Measurements from ENCODE around the gene PALM3. TPM values are rescaled to one million over a fixed set of nuclear protein-coding genes. Genes with fewer than 3 reads are reported as not detected.

PALM3 gene
- total and polyA plus RNA-seq, 10 of the 15 experiments (the other 5 are each of a cell fraction or from before 2014, with no cell fraction given), result 0.07 TPM; not detected in 9

- TF ChIP-seq IRF4 (IDR thresholded peaks at IDR 0.05; ENCODE audit: low read depth, low read length) (no peak), JUND (IDR thresholded peaks at IDR 0.05; ENCODE audit: low read depth, low read length) (no peak), NKRF (conservative IDR thresholded peaks at IDR 0.05) (peak; percentile 76), HSF1 (IDR thresholded peaks at IDR 0.05; ENCODE audit: low read depth, low read length) (no peak), RAD21 (IDR thresholded peaks at IDR 0.05; ENCODE audit: insufficient read depth, low read depth, low read length) (no peak), TBL1XR1 (IDR thresholded peaks at IDR 0.05; ENCODE audit: low read depth, low read length) (no peak), ASH2L (IDR thresholded peaks at IDR 0.05; ENCODE audit: borderline replicate concordance, low read depth) (peak; percentile 28; the same call in 1 of the 2 replicates), ZZZ3 (IDR thresholded peaks at IDR 0.05; ENCODE audit: control insufficient read depth, insufficient read length, low read depth) (no peak), SMARCA5 (IDR thresholded peaks at IDR 0.05) (peak; percentile 91; the same call in 1 of the 2 replicates), RB1 (IDR thresholded peaks at IDR 0.05; ENCODE audit: borderline replicate concordance) (peak; percentile 66; the same call in 1 of the 2 replicates), POLR2A (IDR thresholded peaks at IDR 0.05; ENCODE audit: low read depth, low read length) (peak; percentile 89), STAT3 (IDR thresholded peaks at IDR 0.05; ENCODE audit: low read depth, low read length) (no peak), FOXK2 (IDR thresholded peaks at IDR 0.05) (no peak), ZNF207 (IDR thresholded peaks at IDR 0.05; ENCODE audit: borderline replicate concordance) (peak; percentile 63; the same call in 1 of the 2 replicates), NFIC (IDR thresholded peaks at IDR 0.05; ENCODE audit: low read depth, low read length) (0 out of 2 replicates have a peak, but pooled peaks have one; percentile 53), KAT2A (conservative IDR thresholded peaks at IDR 0.05; ENCODE audit: control insufficient read depth, low read depth, low read length) (no peak), PRDM15 (CRISPR knock-in tag; IDR thresholded peaks at IDR 0.05) (no peak)
- TF ChIP-seq, protein P1, sequence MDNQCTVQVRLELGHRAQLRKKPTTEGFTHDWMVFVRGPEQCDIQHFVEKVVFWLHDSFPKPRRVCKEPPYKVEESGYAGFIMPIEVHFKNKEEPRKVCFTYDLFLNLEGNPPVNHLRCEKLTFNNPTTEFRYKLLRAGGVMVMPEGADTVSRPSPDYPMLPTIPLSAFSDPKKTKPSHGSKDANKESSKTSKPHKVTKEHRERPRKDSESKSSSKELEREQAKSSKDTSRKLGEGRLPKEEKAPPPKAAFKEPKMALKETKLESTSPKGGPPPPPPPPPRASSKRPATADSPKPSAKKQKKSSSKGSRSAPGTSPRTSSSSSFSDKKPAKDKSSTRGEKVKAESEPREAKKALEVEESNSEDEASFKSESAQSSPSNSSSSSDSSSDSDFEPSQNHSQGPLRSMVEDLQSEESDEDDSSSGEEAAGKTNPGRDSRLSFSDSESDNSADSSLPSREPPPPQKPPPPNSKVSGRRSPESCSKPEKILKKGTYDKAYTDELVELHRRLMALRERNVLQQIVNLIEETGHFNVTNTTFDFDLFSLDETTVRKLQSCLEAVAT (IDR thresholded peaks at IDR 0.05), result 0 out of 2 replicates have a peak, but pooled peaks have one; percentile 58
- TF ChIP-seq, protein P2, sequence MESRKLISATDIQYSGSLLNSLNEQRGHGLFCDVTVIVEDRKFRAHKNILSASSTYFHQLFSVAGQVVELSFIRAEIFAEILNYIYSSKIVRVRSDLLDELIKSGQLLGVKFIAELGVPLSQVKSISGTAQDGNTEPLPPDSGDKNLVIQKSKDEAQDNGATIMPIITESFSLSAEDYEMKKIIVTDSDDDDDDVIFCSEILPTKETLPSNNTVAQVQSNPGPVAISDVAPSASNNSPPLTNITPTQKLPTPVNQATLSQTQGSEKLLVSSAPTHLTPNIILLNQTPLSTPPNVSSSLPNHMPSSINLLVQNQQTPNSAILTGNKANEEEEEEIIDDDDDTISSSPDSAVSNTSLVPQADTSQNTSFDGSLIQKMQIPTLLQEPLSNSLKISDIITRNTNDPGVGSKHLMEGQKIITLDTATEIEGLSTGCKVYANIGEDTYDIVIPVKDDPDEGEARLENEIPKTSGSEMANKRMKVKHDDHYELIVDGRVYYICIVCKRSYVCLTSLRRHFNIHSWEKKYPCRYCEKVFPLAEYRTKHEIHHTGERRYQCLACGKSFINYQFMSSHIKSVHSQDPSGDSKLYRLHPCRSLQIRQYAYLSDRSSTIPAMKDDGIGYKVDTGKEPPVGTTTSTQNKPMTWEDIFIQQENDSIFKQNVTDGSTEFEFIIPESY (IDR thresholded peaks at IDR 0.05), result no peak; the same call in 1 of the 2 replicates
Observed at GRCh38 chr19:14091081-14091812, 29.4 kb upstream of the PALM3 start (continued).

Measured in GM12878 (cell line).